Neural crest cell (in vitro differentiated cells): ENCODE measurements around the gene DYNC1LI1. TPM values are rescaled to one million over a fixed set of nuclear protein-coding genes. Genes with fewer than 3 reads are reported as not detected.

Experiments
- DNase-seq: peaks from one replicate; pipeline ENCODE4 v3.0.0; 2021; ENCODE audit warnings: low read depth, mixed read lengths, low spot score
- H3K27ac Mint-ChIP-seq: one replicate; pipeline ENCODE4 v1.8.0; 2021; ENCODE audit warnings: mild to moderate bottlenecking, mixed read lengths; ENCODE audit not compliant: unreplicated experiment
- H3K27me3 Mint-ChIP-seq: 2 replicates; pipeline ENCODE4 v1.8.0; 2021; ENCODE audit warnings: low read depth, mild to moderate bottlenecking, mixed read lengths
- H3K36me3 Mint-ChIP-seq: 2 replicates; pipeline ENCODE4 v1.8.0; 2021; ENCODE audit warnings: low read depth, mild to moderate bottlenecking, mixed read lengths
- H3K4me1 Mint-ChIP-seq: 2 replicates; pipeline ENCODE4 v1.8.0; 2021; ENCODE audit warnings: mixed read lengths
- H3K4me3 Mint-ChIP-seq: one replicate; pipeline ENCODE4 v1.8.0; 2021; ENCODE audit warnings: mild to moderate bottlenecking, mixed read lengths
- H3K9me3 Mint-ChIP-seq: 2 replicates; pipeline ENCODE4 v1.8.0; 2021; ENCODE audit warnings: mixed read lengths
- total RNA-seq: library from RNA; stranded (reverse); gene quantifications from 2 replicates; pipeline ENCODE4 v1.2.1, GENCODE V29; 2021
- TF ChIP-seq, protein P1 (sequence below): fragments of 200-600 bp; sonication (generic); conservative IDR thresholded peaks from 2 replicates; pipeline ENCODE4 v1.5.0; 2021; ENCODE audit warnings: antibody characterized with exemption, mild to moderate bottlenecking

The DYNC1LI1 gene
- total RNA-seq, 1 donor from 2014 or later: 58.7 TPM

DNA sequence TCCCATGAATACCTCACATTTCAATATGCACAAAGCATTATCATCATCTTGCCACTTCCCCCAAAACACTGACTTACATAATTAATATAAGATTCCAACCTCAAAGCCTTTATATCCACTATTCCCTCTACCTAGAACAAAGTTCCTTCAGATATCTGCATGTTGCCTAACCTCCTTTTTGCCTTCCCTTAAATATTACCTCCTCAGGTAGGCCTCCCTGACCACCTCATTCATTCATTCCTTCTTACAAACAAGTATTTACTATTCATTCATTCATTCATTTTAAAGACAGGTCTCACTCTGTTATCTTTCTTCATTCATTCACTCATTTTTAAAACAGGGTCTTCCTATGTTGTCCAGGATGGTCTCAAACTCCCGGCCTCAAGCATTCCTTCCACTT lies 18.6 kb downstream of the DYNC1LI1 start:
- Mint-ChIP-seq H3K9me3 (no peaks in the 10 kb centered on the region), H3K27me3 (no peaks in the 10 kb centered on the region), H3K27ac (peak overlapping the region; percentile 31), H3K4me1 (peaks cover 28% of the 10 kb centered on the region), H3K36me3 (no peaks in the 10 kb centered on the region), H3K4me3 (no peak overlapping the region)
- DNase-seq: no peak
- TF ChIP-seq, protein P1, sequence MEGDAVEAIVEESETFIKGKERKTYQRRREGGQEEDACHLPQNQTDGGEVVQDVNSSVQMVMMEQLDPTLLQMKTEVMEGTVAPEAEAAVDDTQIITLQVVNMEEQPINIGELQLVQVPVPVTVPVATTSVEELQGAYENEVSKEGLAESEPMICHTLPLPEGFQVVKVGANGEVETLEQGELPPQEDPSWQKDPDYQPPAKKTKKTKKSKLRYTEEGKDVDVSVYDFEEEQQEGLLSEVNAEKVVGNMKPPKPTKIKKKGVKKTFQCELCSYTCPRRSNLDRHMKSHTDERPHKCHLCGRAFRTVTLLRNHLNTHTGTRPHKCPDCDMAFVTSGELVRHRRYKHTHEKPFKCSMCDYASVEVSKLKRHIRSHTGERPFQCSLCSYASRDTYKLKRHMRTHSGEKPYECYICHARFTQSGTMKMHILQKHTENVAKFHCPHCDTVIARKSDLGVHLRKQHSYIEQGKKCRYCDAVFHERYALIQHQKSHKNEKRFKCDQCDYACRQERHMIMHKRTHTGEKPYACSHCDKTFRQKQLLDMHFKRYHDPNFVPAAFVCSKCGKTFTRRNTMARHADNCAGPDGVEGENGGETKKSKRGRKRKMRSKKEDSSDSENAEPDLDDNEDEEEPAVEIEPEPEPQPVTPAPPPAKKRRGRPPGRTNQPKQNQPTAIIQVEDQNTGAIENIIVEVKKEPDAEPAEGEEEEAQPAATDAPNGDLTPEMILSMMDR: no peak

DNA sequence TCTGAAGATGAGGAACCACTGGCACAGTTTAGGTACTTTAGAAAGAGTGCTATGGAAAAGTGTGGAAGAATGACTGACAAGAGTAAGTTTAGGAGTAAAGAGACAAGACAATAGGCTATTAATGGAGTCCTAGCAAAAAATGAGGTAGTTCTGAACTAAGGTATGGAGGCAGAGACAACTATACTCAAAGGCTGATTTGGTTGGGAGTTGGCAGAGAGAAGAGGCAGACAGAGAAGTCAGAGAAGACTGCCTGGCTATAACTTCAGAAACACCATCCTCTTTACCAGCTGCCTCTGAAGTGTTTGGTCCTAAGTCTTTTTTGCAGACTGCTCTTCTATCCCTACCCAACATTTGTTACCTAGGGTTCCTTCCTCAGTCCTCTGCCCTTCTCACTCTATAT lies 19.2 kb downstream of the DYNC1LI1 start:
- H3K27me3 Mint-ChIP-seq: no peaks in the 10 kb centered on the region
- no peaks in the 10 kb centered on the region for H3K9me3 Mint-ChIP-seq
- H3K4me1 Mint-ChIP-seq: peaks cover 28% of the 10 kb centered on the region
- H3K4me3 Mint-ChIP-seq: no peak overlapping the region
- peaks cover 1% of the 10 kb centered on the region for H3K36me3 Mint-ChIP-seq
- TF ChIP-seq, protein P1: no peak
- DNase-seq: no peak
- peak overlapping the region; percentile 0 for H3K27ac Mint-ChIP-seq

DNA sequence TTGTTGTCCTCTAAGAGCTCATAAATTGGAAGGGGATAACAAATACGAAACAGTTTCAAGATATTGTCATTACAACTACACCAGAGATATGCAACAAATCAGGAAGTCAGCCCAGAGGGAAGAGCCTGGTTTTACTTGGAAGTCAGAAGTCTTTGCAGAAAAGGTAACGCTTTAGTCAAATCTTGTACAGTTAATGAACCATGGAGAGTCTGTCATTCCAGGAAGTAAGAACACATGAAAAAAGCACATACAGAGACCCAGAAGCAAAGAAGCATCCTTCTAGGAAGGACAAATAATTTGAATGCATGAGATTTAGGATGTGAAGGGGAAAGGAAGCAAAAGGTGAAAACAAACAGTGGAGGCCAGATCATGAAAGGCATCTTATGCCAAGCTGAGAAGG lies 19.6 kb downstream of the DYNC1LI1 start:
- Mint-ChIP-seq H3K27ac (peak overlapping the region; percentile 0), H3K4me1 (peaks cover 26% of the 10 kb centered on the region), H3K4me3 (no peak overlapping the region), H3K9me3 (no peaks in the 10 kb centered on the region), H3K36me3 (peaks cover 4% of the 10 kb centered on the region), H3K27me3 (no peaks in the 10 kb centered on the region)
- no peak for DNase-seq
- TF ChIP-seq, protein P1: no peak

DNA sequence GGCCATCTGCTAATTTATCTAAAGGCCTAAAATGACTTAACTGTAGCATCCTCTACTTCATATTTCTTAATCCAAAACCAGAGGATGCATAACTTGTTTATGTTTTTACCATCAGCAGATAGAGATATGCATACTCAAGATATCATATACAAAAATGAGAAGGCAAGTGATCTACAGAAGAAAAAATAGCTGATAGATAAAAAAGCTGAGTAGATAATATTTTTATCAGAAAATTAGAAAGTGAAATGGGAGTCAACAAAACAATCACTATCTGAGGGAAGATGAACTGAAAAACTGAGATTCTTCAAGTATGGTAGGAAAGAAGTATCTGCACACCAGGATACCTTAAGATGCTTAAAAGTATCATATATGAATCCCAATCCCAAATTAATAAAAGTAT lies 25.4 kb downstream of the DYNC1LI1 start:
- peaks cover 6% of the 10 kb centered on the region for H3K36me3 Mint-ChIP-seq
- TF ChIP-seq, protein P1: no peak
- H3K4me1 Mint-ChIP-seq: peaks cover 5% of the 10 kb centered on the region
- DNase-seq: no peak
- H3K27me3 Mint-ChIP-seq: no peaks in the 10 kb centered on the region
- no peak overlapping the region for H3K27ac Mint-ChIP-seq
- no peak overlapping the region for H3K4me3 Mint-ChIP-seq
- no peaks in the 10 kb centered on the region for H3K9me3 Mint-ChIP-seq

DNA sequence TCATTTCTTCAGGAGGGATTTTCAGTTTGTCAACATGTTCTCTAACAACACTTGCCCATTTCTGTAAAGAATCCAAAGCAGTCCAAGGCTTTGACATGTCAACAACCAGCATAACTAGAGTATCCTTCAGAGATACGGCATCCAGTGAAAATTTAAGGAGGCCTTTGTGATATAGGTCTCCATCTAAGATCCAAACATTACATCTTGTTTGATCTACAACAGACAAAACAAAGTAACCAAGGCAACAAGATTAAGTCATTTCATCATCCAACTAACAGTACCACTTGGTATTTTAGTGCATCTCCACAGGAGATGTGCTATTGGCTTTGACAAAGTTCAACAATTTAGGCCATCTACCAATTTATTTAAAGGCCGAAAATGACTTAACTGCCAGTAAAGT lies 25.8 kb downstream of the DYNC1LI1 start:
- TF ChIP-seq, protein P1: no peak
- DNase-seq: no peak
- peak overlapping the region; percentile 2 for H3K27ac Mint-ChIP-seq
- peaks cover 5% of the 10 kb centered on the region for H3K4me1 Mint-ChIP-seq
- H3K36me3 Mint-ChIP-seq: peaks cover 6% of the 10 kb centered on the region
- H3K27me3 Mint-ChIP-seq: no peaks in the 10 kb centered on the region
- H3K9me3 Mint-ChIP-seq: no peaks in the 10 kb centered on the region
- H3K4me3 Mint-ChIP-seq: no peak overlapping the region

DNA sequence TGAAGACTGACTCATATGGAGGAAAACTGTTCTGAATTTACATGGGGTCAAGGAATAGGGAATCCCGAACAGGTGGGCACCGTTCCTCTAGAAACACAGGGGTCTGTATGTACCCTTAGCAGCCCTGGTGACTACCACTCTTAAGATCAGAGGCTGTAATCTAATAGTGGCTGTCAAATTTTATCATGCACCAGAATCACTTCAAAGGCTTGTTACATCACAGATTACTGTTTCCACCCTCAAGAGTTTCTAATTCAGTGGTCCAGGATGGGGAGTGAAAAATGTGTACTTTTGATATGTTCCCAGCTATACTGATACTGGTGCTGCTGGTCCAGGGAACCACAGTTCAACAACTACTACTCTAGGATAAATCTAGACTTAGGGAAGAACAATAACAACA lies 27.9 kb downstream of the DYNC1LI1 start:
- TF ChIP-seq, protein P1: no peak
- Mint-ChIP-seq H3K36me3 (peaks cover 9% of the 10 kb centered on the region), H3K27me3 (no peaks in the 10 kb centered on the region), H3K4me3 (no peak overlapping the region), H3K4me1 (peaks cover 5% of the 10 kb centered on the region), H3K9me3 (no peaks in the 10 kb centered on the region), H3K27ac (no peak overlapping the region)
- DNase-seq: no peak
